ENCODE data around the gene GRIA4. TPM values are rescaled to one million over a fixed set of nuclear protein-coding genes. Genes with fewer than 3 reads are reported as not detected.

The GRIA4 gene
- 3.9 TPM for polyA plus RNA-seq (2013, experiment 1 of 4)
- 2.8 TPM for polyA plus RNA-seq (2013, experiment 2 of 4)
- 2.7 TPM for polyA plus RNA-seq (2013, experiment 3 of 4)
- 2.6 TPM for polyA plus RNA-seq (2013, experiment 4 of 4)

DNA sequence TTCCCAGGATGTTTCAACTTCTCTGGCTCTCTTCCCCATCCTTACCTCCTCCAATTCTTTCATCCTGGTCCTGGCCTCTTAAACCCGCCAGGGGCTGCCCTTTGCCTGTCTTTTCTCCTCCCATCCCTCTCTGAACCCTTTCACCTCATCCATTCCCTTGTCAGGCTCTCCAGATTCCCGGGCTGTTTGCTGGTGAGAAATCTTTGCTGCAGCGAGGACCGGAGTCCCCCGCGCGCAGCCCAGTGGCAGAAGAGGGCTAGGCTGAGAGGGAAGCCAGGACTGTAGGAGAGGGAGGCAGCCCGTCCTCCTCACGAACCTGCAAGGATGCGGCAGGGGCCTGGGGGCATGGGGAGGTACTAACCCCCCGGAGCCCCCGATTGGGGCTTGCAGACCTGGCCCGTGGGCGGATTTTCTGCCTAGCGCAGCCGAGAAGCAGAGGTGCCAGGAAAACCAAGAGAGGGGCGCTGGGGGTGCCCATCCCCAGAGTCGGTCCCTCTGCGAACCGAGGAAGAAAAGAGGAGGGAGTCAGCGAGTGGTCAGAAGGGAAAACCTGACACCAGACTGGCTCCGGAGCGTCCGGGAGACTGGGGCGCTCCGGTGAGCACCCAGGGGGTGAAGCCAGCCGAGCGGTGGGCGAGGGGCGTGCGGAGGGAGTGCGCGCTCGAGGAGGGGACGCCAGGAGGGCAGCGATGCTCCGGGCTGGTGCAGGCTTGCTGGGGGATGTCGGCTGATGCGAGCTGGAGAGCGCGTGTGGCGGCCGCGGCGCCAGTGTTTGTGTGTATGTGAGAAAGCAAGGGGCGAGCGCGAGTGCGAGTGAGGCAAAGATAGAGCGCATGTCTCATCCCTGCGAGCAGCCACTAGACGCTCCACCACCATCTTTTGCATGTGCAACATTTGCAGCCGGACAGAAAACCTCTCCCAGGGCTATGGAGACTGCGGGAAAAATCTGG is at the start of gene GRIA4:
TSS of gene GRIA4 (plus strand) at position 242 of the 950 bp plus-strand sequence. CDS start 925 bp downstream, outside the sequence.
- WGBS, 2 experiments: 0 to 1% methylated on average over 54 of the region's 54 CpGs
- Histone ChIP-seq H3K27me3 (ENCODE audit: control insufficient read depth, insufficient read depth, low read length, poor library complexity, severe bottlenecking) (peaks cover 37% of the 10 kb centered on the region), H3K4me1 (ENCODE audit: control insufficient read depth, insufficient read depth, low read length) (peaks cover 2% of the 10 kb centered on the region), H3K27ac (ENCODE audit: insufficient read depth, low read depth, low read length, poor library complexity, severe bottlenecking) (no peak within 1 kb of the TSS), H3K36me3 (ENCODE audit: control insufficient read depth, insufficient read depth, low read length) (no peaks in the 10 kb centered on the region), H3K4me3 (ENCODE audit: insufficient read depth, low read depth, low read length) (peak within 1 kb of the TSS; percentile 53), H3K9me3 (ENCODE audit: control insufficient read depth, low read length) (no peaks in the 10 kb centered on the region)

- no peaks in the 10 kb centered on the region for H3K9me3 ChIP-seq (ENCODE audit: control insufficient read depth, low read length)
- H3K4me1 ChIP-seq (ENCODE audit: control insufficient read depth, insufficient read depth, low read length): no peaks in the 10 kb centered on the region
- no peaks in the 10 kb centered on the region for H3K27me3 ChIP-seq (ENCODE audit: control insufficient read depth, insufficient read depth, low read length, poor library complexity, severe bottlenecking)
- no peak overlapping the region for H3K4me3 ChIP-seq (ENCODE audit: insufficient read depth, low read depth, low read length)
- no peaks in the 10 kb centered on the region for H3K36me3 ChIP-seq (ENCODE audit: control insufficient read depth, insufficient read depth, low read length)
- H3K27ac ChIP-seq (ENCODE audit: insufficient read depth, low read depth, low read length, poor library complexity, severe bottlenecking): no peak overlapping the region
- 87 to 95% methylated on average over 3 of the region's 3 CpGs for WGBS, 2 experiments
Observed at GRCh38 chr11:105573091-105573490, 36.8 kb upstream of the GRIA4 start.

- Histone ChIP-seq H3K36me3 (ENCODE audit: control insufficient read depth, insufficient read depth, low read length) (no peaks in the 10 kb centered on the region), H3K4me3 (ENCODE audit: insufficient read depth, low read depth, low read length) (no peak overlapping the region), H3K27ac (ENCODE audit: insufficient read depth, low read depth, low read length, poor library complexity, severe bottlenecking) (no peak overlapping the region), H3K4me1 (ENCODE audit: control insufficient read depth, insufficient read depth, low read length) (no peaks in the 10 kb centered on the region), H3K9me3 (ENCODE audit: control insufficient read depth, low read length) (no peaks in the 10 kb centered on the region), H3K27me3 (ENCODE audit: control insufficient read depth, insufficient read depth, low read length, poor library complexity, severe bottlenecking) (no peaks in the 10 kb centered on the region)
- WGBS, 2 experiments: 93 to 95% methylated on average over 3 of the region's 3 CpGs
Observed at GRCh38 chr11:105574974-105575373, 34.9 kb upstream of the GRIA4 start.

DNA sequence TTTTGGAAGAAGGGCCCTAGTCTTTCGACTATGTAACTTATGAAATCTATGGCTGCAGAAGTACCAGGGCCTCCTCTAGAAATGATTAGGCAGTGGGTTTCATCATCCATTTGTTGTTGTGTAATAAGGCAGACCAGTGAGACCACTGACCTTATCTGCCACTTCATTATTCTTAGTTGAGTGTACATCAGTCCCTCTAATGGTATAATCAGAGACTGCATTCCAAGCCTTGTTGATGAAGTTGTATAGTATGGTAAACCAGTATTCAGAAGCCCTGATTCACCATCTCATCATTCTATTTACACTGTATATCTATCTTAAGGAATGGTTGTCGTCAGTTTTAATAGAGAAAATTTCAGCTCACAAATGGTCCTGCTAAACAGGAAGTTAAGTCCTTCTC is 32.2 kb upstream of the GRIA4 start:
- no peaks in the 10 kb centered on the region for H3K9me3 ChIP-seq (ENCODE audit: control insufficient read depth, low read length)
- H3K27me3 ChIP-seq (ENCODE audit: control insufficient read depth, insufficient read depth, low read length, poor library complexity, severe bottlenecking): no peaks in the 10 kb centered on the region
- no peaks in the 10 kb centered on the region for H3K36me3 ChIP-seq (ENCODE audit: control insufficient read depth, insufficient read depth, low read length)
- WGBS, 2 experiments: 92 to 93% methylated on average over 2 of the region's 2 CpGs
- H3K4me3 ChIP-seq (ENCODE audit: insufficient read depth, low read depth, low read length): no peak overlapping the region
- no peaks in the 10 kb centered on the region for H3K4me1 ChIP-seq (ENCODE audit: control insufficient read depth, insufficient read depth, low read length)
- no peak overlapping the region for H3K27ac ChIP-seq (ENCODE audit: insufficient read depth, low read depth, low read length, poor library complexity, severe bottlenecking)

GRCh38 chr11:105579111-105579510 is 30.8 kb upstream of the GRIA4 start:
- H3K36me3 ChIP-seq (ENCODE audit: control insufficient read depth, insufficient read depth, low read length): no peaks in the 10 kb centered on the region
- no peaks in the 10 kb centered on the region for H3K4me1 ChIP-seq (ENCODE audit: control insufficient read depth, insufficient read depth, low read length)
- H3K9me3 ChIP-seq (ENCODE audit: control insufficient read depth, low read length): no peaks in the 10 kb centered on the region
- H3K27me3 ChIP-seq (ENCODE audit: control insufficient read depth, insufficient read depth, low read length, poor library complexity, severe bottlenecking): no peaks in the 10 kb centered on the region
- no peak overlapping the region for H3K4me3 ChIP-seq (ENCODE audit: insufficient read depth, low read depth, low read length)
- WGBS, 2 experiments: 100% methylated on average over 2 of the region's 2 CpGs; no CpG with 5 or more reads in 1 of the 2 experiments
- no peak overlapping the region for H3K27ac ChIP-seq (ENCODE audit: insufficient read depth, low read depth, low read length, poor library complexity, severe bottlenecking)

GRCh38 chr11:105582497-105582896 is 27.4 kb upstream of the GRIA4 start:
- no peaks in the 10 kb centered on the region for H3K4me1 ChIP-seq (ENCODE audit: control insufficient read depth, insufficient read depth, low read length)
- no peaks in the 10 kb centered on the region for H3K36me3 ChIP-seq (ENCODE audit: control insufficient read depth, insufficient read depth, low read length)
- no peak overlapping the region for H3K27ac ChIP-seq (ENCODE audit: insufficient read depth, low read depth, low read length, poor library complexity, severe bottlenecking)
- WGBS, 2 experiments: 85 to 89% methylated on average over 3 to 4 of the region's 4 CpGs
- no peaks in the 10 kb centered on the region for H3K9me3 ChIP-seq (ENCODE audit: control insufficient read depth, low read length)
- H3K4me3 ChIP-seq (ENCODE audit: insufficient read depth, low read depth, low read length): no peak overlapping the region
- no peaks in the 10 kb centered on the region for H3K27me3 ChIP-seq (ENCODE audit: control insufficient read depth, insufficient read depth, low read length, poor library complexity, severe bottlenecking)

GRCh38 chr11:105588001-105588400 is 21.9 kb upstream of the GRIA4 start:
- Histone ChIP-seq H3K36me3 (ENCODE audit: control insufficient read depth, insufficient read depth, low read length) (no peaks in the 10 kb centered on the region), H3K27me3 (ENCODE audit: control insufficient read depth, insufficient read depth, low read length, poor library complexity, severe bottlenecking) (no peaks in the 10 kb centered on the region), H3K9me3 (ENCODE audit: control insufficient read depth, low read length) (no peaks in the 10 kb centered on the region), H3K27ac (ENCODE audit: insufficient read depth, low read depth, low read length, poor library complexity, severe bottlenecking) (no peak overlapping the region), H3K4me3 (ENCODE audit: insufficient read depth, low read depth, low read length) (no peak overlapping the region), H3K4me1 (ENCODE audit: control insufficient read depth, insufficient read depth, low read length) (no peaks in the 10 kb centered on the region)
- WGBS, 2 experiments: 86 to 92% methylated on average over 1 to 2 of the region's 2 CpGs

GRCh38 chr11:105589346-105589745 is 20.5 kb upstream of the GRIA4 start:
- Histone ChIP-seq H3K27ac (ENCODE audit: insufficient read depth, low read depth, low read length, poor library complexity, severe bottlenecking) (no peak overlapping the region), H3K4me3 (ENCODE audit: insufficient read depth, low read depth, low read length) (no peak overlapping the region), H3K9me3 (ENCODE audit: control insufficient read depth, low read length) (no peaks in the 10 kb centered on the region), H3K36me3 (ENCODE audit: control insufficient read depth, insufficient read depth, low read length) (no peaks in the 10 kb centered on the region), H3K27me3 (ENCODE audit: control insufficient read depth, insufficient read depth, low read length, poor library complexity, severe bottlenecking) (no peaks in the 10 kb centered on the region), H3K4me1 (ENCODE audit: control insufficient read depth, insufficient read depth, low read length) (no peaks in the 10 kb centered on the region)
- WGBS, 2 experiments: 89 to 92% methylated on average over 3 of the region's 4 CpGs

- H3K4me1 ChIP-seq (ENCODE audit: control insufficient read depth, insufficient read depth, low read length): no peaks in the 10 kb centered on the region
- H3K27ac ChIP-seq (ENCODE audit: insufficient read depth, low read depth, low read length, poor library complexity, severe bottlenecking): no peak overlapping the region
- WGBS, 2 experiments: 77 to 88% methylated on average over 4 to 5 of the region's 5 CpGs
- no peaks in the 10 kb centered on the region for H3K9me3 ChIP-seq (ENCODE audit: control insufficient read depth, low read length)
- no peaks in the 10 kb centered on the region for H3K27me3 ChIP-seq (ENCODE audit: control insufficient read depth, insufficient read depth, low read length, poor library complexity, severe bottlenecking)
- no peaks in the 10 kb centered on the region for H3K36me3 ChIP-seq (ENCODE audit: control insufficient read depth, insufficient read depth, low read length)
- H3K4me3 ChIP-seq (ENCODE audit: insufficient read depth, low read depth, low read length): no peak overlapping the region
Observed at GRCh38 chr11:105592035-105592434, 17.8 kb upstream of the GRIA4 start.

GRCh38 chr11:105598371-105598770 is 11.5 kb upstream of the GRIA4 start:
- Histone ChIP-seq H3K4me1 (ENCODE audit: control insufficient read depth, insufficient read depth, low read length) (no peaks in the 10 kb centered on the region), H3K27me3 (ENCODE audit: control insufficient read depth, insufficient read depth, low read length, poor library complexity, severe bottlenecking) (no peaks in the 10 kb centered on the region), H3K36me3 (ENCODE audit: control insufficient read depth, insufficient read depth, low read length) (no peaks in the 10 kb centered on the region), H3K9me3 (ENCODE audit: control insufficient read depth, low read length) (no peaks in the 10 kb centered on the region), H3K4me3 (ENCODE audit: insufficient read depth, low read depth, low read length) (no peak overlapping the region), H3K27ac (ENCODE audit: insufficient read depth, low read depth, low read length, poor library complexity, severe bottlenecking) (no peak overlapping the region)
- WGBS, 2 experiments: 80 to 93% methylated on average over 1 of the region's 1 CpG

Measured in ectodermal cell (in vitro differentiated cells).